NCI-H2029 treated with DMSO at 0.1 percent for 48 hours (cell line): ENCODE results near the gene UBXN7.
"Not testable (repeated sequence)": the region's sequence is repeated elsewhere in the genome, so short reads cannot be mapped to it uniquely, and the experiment has no call there.

Source experiments
- DNase-seq: peaks from one replicate; lab custom pipeline; 2025; lab: John Stamatoyannopoulos, UW

Gene UBXN7

DNA sequence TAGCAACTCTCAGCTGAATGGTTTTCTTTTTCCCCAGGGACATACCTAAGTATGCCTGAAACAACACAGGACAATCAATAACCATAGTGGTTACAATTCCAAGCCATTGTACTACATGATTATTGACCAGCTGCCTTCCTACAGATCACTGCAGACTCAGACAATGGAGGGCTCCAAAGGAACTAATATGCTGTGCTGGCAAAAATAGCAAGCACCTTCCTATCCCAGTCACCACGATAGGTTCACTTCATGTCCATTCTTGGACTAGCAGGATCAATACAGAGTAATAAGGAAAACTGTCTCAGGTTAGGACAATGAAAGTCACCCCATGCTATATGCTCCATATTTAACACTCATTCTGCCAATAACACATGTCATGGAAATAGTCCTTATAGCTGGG is 76.6 kb downstream of the UBXN7 start:
- no peak for DNase-seq

DNA sequence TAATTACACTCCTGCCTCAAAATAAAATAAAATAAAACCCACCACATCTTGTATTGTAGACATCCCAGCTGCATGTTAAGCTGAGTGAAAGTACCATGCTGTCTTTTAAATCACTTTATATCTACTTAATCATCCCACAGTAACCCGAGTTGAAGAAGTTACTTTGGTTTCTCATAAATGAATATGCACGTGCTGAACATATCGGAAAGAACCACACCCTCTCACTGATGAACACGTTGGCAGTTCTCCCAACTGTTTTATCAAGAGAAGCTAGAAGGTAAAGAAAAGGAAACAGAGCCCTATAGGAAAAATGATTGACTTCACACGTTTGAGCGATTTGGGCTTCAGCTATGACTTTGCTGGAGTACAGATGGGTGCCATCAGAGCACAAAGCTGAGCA is 78.1 kb downstream of the UBXN7 start:
- DNase-seq: no peak

DNA sequence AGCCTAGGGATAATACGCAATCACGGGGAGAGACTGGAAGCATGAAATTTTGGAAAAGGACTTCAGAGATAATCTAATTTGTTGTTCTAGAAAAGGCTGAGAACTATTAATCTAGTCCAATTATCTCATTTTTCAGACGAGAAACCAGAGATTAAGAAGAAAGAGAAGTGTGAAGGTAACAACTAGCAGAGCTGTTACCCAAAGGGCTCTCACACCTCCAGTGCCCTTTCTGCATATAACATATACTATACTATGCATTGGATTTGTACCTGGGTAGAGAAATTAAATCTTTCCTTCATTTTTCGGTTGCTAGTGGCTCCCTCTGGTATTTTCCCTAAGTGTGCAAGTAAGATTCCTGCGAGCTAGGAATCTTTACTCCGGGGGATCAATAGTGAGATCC is 80.7 kb downstream of the UBXN7 start:
- no peak for DNase-seq

DNA sequence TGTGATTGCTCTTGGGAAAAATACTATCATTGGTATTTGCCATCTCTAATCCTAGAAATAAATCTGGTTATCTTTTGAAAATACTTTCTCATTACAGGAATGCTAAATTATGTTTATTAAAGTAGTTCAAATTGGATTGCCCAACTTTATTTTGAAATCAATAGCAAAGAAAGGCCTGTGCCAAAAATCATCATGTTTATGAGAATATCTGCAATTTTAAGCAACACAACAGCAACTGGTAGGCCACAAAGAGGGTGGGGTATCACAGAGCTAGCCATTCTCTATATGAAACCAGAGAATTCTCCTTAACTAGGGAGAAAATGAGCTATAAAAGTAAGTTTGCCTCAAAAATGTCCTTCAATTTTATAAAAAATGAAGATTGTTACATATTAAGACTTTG is 82.2 kb downstream of the UBXN7 start:
- no peak for DNase-seq

DNA sequence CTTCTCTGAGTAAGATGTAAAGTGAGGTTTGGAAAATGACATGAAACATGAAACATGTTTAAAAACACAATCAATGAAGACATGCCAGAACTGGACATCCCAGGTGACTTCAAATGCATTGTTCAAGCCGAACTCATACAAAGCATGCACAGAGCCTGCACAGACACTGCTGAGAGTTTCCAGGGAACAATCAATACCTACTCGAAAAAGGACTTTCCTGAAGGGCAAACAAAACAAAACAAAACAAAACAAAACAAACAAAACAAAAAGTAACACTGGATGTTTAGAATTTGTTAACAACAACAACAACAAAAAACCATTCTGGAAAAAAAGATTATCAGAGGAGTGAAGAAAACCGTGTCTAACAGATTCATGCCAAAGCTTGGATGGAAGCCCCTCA is 83.5 kb downstream of the UBXN7 start:
- no peak for DNase-seq

DNA sequence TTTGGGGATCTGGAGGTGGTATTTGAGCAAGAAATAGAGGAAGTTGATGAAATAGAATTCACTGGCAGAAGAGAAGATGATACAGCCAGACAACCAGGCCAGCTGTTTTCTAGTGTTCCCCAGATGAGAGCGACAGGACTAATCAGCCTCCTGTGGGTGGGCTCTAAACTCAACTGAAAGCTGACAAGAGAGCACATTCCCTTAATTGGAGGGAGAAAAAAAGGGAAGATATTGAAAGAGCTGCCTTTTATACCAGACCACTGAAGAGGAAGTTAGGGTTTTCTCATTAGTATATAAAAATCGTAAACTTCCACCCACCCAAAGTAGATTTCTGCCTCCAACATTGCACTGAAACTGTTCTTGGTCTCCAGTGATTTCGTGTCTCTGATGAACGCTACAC is 87.6 kb downstream of the UBXN7 start:
- DNase-seq: no peak

DNA sequence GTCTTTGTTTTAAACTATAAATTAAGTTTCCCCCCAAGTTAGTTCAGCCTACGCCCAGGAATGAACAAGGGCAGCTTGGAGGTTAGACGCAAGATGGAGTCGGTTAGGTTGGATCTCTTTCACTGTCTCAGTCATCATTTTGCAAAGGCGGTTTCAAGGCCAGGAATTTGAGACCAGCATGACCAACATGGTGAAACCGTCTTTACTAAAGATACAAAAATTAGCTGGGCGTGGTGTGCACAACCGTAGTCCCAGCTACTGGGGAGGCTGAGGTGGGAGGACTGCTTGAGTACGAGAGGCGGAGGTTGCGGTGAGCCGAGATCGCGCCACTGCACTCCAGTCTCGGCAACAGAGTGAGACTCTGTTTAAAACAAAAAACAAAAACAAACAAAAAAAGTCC is 88.3 kb downstream of the UBXN7 start:
- DNase-seq: not testable (repeated sequence)

DNA sequence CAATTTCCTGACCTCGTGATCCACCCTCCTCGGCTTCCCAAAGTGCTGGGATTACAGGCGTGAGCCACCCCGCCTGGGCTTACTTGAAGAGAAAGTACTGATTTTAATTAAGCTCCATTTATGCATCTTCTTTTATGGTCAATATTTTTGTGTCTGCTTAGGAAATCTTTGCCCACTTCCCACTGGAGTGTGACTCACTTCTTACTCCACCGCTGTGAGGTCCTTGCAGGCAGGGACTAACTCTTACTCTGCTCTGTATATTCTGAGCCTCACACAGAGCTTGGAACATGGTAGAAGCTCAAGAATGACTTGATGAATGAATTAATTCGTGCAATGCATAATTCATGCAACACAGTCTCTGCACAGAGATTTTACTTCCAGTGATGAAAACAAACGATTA is 91.1 kb downstream of the UBXN7 start:
- DNase-seq: no peak

DNA sequence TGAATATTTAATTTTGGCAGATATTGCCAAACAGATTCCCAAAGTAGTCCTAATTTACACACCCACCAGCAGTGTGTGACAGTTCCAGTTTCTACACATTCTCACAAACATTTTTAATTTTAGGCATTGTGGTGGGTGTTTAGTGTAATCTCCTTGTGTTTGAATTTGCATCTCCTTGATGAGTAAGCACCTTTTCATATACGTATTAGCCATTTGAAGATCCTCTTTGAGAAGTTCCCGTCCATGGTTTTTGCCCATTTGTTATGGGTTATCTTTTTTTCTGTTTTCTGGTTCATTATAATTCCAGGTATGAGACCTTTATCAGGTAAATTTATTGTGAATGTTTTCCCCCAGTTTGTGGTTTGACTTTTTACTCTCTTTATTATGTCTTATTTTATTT is 91.8 kb downstream of the UBXN7 start:
- no peak for DNase-seq

DNA sequence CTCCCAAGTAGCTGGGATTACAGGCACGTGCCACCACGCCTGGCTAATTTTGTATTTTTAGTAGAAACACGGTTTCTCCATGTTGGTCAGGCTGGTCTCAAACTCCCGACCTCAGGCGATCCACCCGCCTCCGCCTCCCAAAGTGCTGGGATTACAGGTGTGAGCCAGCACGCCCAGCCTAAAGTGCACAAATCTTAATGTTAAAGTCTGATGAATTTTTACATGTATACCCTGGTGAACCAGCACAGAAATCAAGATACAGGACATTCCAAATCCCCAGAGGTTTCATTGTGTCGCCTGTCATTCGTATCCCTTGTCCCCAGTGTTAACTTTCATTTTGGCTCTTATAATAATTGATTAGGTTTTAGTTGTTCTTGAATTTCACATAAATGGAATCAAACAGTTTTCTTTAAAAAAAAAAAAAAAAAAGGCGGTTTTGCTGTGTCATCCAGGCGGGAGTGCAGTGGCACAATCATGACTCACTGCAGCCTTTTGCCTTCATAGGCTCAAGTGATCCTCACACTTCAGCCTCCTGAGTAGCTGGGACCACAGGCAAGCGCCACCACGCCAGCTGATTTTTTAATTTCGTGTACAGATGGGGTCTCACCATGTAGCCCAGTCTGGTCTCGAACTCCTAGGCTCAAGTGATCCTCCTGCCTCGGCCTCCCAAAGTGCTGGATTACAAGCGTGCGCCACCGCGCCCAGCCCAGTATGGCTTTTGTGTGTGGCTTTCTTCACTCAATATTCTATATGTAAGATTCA is 92.6 kb downstream of the UBXN7 start:
- DNase-seq: no peak

DNA sequence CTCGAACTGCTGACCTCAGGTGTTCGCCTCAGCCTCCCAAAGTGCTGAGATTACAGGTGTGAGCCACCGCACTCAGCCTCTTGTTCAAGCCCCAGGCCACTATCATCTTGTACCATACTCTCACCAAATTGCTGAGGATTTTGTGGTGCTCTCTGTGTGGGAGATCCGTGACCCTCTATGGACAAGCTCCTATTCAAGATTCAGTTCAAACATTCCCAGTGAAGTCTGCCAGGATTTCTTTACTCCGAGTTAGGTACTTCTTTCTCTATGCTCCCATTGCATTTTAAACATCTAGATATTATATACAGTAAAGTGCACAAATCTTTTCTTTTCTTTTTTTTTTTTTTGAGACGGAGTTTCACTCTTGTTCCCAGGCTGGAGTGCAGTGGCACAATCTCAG is 93.2 kb downstream of the UBXN7 start:
- no peak for DNase-seq

DNA sequence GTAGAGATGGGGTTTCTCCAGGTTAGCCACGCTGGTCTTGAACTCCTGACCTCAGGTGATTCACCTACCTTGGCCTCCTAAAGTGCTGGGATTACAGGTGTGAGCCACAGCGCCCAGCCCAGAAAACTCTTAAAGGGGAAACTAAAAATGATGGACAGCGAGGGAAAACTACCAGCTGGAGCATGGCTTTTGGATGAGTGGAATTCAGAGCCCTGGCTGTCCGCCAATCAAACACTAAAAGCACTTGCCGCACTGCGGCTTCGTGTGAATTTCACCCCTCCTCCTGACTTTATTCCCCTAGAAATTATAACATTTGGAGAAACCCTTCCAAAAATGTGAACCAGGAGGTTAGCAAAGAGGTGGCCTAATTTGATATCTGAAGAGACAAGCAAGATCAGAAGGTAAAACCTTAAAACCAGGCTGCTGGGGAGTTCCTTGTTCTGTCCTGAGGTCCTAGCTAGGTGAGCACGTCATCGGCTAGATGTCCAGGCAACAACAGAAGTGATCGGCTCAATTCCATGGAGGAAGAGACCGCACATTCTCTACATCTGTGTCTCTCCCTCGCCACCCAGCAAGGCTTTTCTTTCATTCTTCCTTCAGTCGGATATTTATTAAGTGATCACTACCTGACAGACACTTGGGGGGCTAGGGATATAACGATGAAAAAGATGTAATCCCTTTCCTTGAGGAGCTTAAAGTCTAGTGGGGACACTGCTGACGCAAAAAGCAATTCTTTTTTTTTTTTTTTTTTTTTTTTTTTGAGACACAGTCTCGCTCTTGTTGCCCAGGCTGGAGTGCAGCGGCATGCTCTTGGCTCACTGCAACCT is 95.7 kb downstream of the UBXN7 start:
- DNase-seq: no peak

DNA sequence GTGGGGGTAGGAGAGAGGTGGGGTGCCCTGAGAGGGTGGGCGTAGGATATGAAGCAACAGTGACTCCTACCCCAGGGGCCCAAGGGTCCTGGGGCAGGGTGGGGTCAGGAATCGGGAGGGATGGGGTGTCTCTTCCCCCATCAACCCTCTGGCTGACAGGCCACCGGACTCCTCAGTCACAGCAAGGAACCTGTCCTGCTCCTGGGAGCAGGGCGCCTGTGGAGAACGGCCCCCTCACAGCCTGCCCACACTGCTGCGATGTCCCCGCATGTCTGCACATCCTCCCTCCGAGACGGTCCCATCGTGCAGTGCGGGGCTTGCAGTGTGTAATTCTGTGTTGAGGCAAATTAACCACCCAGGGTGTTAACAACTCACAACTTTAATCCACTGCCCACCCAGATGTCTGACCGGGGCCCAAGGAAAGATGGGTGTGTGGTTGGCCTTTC is 96.7 kb downstream of the UBXN7 start:
- DNase-seq: no peak

DNA sequence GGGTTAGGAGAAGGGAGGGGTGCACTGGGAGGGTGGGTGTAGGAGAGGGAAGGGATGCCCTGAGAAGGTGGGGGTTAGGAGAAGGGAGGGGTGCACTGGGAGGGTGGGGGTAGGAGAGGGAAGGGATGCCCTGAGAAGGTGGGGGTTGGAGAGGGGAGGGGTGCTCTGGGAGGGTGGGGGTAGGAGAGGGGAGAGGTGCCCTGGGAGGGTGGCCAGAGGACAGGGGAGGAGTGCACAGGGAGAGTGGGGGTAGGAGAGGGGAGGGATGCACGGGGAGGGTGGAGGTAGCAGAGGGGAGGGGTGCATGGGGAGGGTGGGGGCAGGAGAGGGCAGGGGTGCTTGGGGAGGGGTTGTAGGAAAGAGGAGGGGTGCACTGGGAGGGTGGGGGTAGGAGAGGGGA is 97.2 kb downstream of the UBXN7 start:
- DNase-seq: no peak

DNA sequence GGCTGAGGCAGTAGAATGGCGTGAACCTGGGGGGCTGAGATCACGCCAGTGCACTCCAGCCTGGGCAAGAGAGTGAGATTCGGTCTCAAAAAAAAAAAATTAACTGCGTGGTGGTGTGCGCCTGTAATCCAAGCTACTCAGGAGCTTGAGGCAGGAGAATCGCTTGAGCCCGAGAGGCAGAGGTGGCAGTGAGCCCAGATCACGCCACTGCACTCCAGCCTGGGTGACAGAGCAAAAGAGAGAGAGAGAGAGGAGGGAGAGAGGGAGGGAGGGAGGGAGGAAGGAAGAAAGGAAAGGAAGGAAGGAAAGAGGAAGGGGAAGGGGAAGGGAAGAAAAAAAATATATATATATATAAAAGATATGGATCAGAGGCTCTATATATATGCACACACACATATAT is 100.1 kb downstream of the UBXN7 start:
- no peak for DNase-seq

DNA sequence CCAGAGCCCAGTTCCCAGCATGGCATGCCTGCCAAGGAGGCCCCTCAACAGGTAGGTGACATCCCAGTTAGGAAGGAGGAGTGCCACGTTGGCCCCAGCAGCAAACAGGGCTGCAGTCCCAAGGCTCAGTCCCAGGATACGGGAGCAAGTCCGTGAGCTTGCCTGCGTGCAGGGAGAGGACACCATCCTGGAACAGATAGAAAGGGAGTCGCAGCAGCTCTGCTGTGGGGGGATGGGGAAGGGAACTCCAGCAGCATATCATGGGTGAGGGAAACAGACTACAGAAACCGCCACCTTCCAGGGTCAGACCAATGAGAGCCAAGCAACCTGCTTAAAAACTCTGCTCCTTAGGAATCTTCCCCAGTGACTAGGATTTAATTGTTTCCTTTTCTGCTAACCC is 104.8 kb downstream of the UBXN7 start:
- DNase-seq: no peak

DNA sequence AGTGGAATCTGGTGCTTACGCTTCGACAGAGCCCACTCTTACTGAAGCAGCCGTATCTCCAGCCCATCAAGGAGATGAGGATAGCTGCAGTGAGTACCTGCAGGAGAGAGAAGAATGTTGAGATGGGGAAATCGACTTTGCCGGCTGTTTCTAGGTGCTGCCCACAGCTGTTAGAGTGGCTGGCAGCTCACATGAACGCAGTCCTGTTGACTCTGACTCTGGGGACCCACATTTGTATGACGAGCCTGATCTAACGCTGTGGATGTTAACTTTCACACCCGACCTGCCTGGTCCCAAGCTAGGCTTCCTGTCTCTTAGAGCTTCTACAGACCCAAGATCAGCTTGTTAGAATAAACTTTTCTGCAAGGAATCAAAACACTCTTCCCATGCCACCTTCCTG is 105.3 kb downstream of the UBXN7 start:
- no peak for DNase-seq

DNA sequence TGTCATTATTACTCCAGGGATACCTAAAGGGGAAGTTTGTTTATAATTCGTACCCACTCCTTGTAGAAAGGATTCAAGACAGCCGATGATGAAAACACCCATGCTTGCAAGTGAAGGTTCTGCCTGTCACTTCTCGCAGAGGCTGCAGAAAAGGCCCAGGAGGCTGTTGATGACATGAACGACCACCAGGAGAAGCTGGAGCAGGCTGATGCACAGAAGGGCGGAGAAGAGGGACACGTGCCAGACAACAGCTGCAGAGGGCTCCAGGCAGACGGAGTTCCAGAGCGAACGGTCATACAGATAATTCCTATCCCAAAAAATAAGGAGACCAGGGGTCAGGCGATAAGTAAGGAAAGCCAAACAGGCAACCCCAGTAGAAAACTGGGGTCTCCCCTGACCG is 108.5 kb downstream of the UBXN7 start:
- DNase-seq: no peak

DNA sequence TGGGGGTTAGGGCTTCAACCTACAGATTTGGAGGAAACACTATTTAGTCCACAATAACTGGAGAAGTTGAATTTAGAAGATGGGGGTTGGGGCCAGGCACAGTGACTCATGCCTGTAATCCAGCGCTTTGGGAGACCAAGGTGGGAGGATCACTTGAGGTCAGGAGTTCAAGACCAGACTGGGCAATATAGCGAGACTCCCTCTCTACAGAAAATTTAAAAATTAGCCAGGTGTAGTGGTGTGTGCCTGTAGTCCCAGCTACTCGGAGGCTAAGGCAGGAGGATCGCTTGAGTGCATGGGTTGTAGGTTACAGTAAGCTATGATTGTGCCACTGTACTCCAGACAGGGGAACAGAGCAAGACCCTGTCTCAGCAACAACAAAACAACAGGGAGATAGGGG is 109.2 kb downstream of the UBXN7 start:
- no peak for DNase-seq

DNA sequence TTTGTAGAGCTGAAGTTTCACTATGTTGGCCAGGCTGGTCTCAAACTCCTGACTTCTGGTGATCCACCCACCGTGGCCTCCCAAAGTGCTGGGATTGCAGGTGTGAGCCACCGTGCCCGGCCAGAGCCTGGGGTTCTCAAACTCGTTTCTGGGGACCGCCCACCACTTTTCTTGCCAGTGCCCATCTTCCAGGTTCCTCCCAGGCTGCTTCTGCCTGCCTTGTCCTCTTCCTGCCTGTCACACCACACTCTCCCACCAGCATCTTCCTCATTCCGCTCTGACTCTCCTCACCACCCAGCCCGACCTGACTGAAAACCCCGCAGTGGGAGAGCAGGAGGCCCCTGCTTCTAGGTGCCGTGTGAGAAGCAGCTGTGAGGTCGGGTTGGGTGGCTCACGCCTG is 111.1 kb downstream of the UBXN7 start:
- no peak for DNase-seq

DNA sequence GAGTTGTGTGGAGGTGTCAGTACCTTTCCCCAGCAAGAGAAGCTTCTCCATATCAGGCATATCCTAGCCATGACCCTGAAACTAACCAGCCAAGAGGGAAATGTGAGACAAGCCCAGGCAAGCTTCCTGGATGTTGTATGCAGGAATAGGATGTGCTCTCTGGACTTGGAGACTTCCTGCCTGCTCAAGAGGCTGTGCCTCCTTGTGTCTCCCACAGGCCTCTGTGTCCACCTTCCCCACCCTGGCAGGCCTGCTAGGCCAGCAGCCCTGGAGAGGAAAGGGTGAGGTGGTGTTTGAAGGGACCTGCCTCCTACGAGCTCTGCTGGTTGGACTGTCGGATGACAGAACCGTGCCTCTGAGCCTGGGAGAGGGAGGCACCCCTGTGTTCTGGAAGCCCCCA is 112.1 kb downstream of the UBXN7 start:
- DNase-seq: no peak

DNA sequence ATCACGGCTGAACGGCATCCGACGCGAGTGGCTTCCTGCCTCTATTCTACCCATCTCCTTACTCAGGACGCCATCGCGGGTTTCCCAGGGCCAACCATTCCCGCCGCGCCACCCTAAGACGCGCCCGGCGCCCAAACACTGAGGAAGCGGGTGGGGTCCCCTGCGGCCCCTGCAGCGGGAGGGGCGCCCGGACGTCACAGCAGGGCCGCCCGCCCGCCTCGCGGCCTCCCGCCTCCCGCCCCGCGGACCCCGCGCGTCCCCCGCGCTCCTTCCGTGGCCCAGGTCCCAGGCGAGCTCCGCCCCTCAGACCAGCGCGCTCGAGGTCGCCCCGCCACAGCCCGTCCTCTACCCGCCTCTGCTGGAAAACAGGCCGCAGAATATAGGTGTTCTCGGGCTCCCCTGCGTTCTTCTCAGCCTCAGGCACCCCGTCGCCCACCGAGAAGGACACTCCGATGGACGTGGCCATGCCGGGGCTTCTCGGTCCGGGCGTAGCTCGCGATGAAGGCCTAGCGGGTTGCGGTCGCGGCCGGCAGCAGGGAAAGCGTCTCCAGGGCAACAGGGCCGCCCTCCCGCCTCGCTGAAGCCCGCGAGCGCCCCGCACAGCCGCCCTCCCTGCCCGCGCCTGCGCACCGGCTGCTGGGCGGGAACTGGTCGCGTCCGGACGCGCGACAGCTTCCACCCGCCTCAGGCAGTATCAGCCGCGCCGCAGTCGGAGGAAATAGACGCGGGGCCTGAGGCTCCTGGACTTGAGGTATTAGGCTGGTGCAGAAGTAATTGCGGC is 114.3 kb downstream of the UBXN7 start, which contains the start of gene DYNLT2B:
DYNLT2B (minus strand) TSS at position 554 of the 781 bp plus-strand sequence; CDS start at position 466, 88 bp downstream.
- DNase-seq: peak; percentile 49
